PC-9 (cell line): ENCODE measurements around the gene CDH12.

ENCODE experiments used
- CTCF ChIP-seq: fragments of 200-600 bp; sonication (generic); conservative IDR thresholded peaks from 2 replicates; pipeline ENCODE4 v1.6.1; 2017; ENCODE audit warnings: mixed run types, antibody characterized with exemption, mild to moderate bottlenecking, moderate library complexity
- EZH2 ChIP-seq: fragments of 200-600 bp; sonication (generic); IDR thresholded peaks from 2 replicates; pipeline ENCODE4 v1.8.0; 2017; ENCODE audit warnings: antibody characterized with exemption, low read depth

GRCh38 chr5:22591461-22591860 is 261.7 kb downstream of the CDH12 start:
- TF ChIP-seq CTCF (no peak), EZH2 (no peak)
